Gastroesophageal sphincter (tissue), 3 donors: ENCODE results near the gene CHIC1.

Experiments
- CTCF ChIP-seq, 4 experiments: fragments of 200-600 bp in 2 of 4; fragments of 450-650 bp in 2 of 4; sonication (generic) in 1 of 4; IDR thresholded peaks; one replicate each; pipeline ENCODE4 v1.5.1; 2017 to 2019; ENCODE audit warnings: antibody characterized with exemption in 4 of 4, mild to moderate bottlenecking in 2 of 4, moderate library complexity in 2 of 4
- EP300 ChIP-seq: sonication (generic); formaldehyde crosslinking; IDR thresholded peaks from one replicate; pipeline ENCODE4 v1.6.1; 2017; ENCODE audit warnings: antibody characterized with exemption, mild to moderate bottlenecking
- POLR2A ChIP-seq, 2 donors: fragments of 450-650 bp; IDR thresholded peaks; one replicate each; pipeline ENCODE4 v1.6.1; 2017; ENCODE audit warnings: antibody characterized with exemption in 2 of 2, mild to moderate bottlenecking in 2 of 2, moderate library complexity in 1 of 2

- TF ChIP-seq CTCF (IDR thresholded peaks at IDR 0.05) (no peak), POLR2A (IDR thresholded peaks at IDR 0.05) (no peak), EP300 (no peak)
Observed at GRCh38 chrX:73556159-73556558, 6.8 kb upstream of the CHIC1 start.
